Muscle of arm (tissue), 12 donors: ENCODE data around the gene PATJ. TPM values are rescaled to one million over a fixed set of nuclear protein-coding genes. Genes with fewer than 3 reads are reported as not detected.
A peak's percentile ranks its signal among the peaks of the same experiment; 100 is the strongest.

Experiments used
- DNase-seq: peaks from one replicate; pipeline ENCODE4 v3.0.0-alpha.2; 2013
- polyA plus RNA-seq, 12 donors: library from polyadenylated mRNA; unstranded; fragments of 120-200 nt; gene quantifications; one replicate each; pipeline ENCODE4 v1.2.1, GENCODE V29; 2013; ENCODE audit not compliant: insufficient read length in 12 of 12

PATJ gene
- polyA plus RNA-seq, 12 donors = 2.3 to 17.1 (median 4.1) TPM; not detected in 1

DNA sequence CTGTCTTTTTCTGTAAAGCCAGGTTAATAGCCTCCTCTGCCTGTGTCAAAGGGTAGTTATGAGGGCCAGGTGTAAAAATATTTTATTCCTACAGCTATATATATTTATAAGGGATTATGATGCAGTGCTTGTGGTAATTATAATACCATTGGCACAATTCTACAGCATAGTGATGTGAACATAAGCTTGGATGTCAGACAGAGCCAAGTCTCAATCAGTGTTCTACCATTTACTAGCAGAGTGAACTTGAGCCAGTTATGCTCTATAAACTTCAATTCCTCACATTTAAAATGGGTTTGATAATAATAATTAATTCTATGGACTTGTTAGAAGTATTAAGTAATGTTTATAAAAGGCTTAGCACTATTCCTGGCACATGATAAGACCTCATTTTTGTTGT, 300.9 kb downstream of the PATJ start:
- DNase-seq = no peak

DNA sequence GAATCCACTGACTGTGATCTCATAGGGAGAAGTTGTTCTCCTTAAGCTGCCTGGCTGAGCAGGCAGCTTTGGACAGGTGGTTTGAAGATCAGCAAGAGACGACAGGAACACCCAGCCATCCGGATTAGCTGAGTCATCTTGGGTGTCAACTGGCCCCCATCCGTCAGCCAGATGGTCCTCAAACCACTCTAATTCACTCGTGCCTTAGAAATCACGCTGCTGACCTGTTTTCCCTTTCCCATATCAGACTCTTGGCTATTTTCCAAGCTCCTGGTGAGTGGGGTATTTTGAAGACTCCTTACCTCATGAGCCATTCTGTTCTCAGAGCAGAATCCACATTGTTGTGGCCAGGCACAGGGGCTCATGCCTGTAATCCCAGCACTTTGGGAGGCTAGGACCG, 303.3 kb downstream of the PATJ start:
- DNase-seq = no peak

DNA sequence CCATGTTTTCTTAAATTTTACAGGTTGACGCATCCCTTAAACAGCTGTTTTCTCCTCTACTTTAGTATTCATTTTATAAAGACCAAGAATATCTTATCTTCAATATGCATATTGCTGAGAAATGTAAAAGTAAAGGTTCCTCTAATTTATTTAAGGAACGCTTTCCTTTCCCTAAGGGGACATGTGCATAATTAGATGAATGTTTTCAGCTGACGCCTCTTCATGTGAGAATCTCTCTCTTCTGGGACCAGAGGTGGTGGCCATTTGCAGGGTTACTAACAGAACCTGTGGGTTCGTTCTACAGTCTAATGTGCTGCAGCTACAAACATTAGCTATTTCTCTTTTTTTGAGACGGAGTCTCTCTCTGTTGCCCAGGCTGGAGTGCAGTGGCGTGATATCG, 304.6 kb downstream of the PATJ start:
- no peak for DNase-seq

DNA sequence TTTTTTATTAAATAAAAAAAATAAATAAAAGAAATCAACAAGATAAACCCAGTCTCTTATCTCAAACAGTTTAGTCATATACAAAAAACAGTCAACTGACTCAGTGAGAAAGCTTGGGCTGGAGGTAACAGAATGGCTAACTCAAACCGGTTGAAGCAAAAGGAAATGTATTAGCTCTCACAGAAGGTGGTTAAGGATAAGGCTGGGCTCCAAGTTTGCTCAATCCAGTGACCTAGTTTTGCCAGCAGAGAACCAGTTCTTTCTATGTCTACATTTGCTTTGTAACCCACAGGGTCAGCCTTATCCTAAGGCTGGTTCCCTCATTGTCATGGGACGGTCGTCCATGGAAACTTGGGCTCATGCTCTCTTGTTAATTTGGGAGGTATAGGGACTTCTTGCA, 307.9 kb downstream of the PATJ start:
- DNase-seq = no peak

DNA sequence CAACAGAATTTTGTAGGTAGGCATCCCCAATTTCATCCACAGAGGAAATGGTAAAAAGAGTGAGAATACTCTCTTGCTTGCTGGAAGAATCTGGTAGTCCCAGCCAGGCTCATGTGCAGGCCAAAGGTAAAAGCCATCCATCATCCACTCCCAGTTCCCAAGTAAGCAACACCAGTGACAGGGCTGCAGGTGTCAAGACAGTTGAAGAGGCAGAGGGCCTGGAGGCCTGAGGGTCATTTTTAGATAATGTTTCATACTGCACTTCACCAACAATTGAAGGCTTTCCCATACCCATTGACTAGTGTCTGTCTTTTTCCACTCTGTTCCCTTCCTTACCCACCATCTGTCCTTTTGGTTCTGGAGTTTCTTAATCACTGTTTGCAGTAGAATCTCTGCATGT, 310.7 kb downstream of the PATJ start:
- no peak for DNase-seq

DNA sequence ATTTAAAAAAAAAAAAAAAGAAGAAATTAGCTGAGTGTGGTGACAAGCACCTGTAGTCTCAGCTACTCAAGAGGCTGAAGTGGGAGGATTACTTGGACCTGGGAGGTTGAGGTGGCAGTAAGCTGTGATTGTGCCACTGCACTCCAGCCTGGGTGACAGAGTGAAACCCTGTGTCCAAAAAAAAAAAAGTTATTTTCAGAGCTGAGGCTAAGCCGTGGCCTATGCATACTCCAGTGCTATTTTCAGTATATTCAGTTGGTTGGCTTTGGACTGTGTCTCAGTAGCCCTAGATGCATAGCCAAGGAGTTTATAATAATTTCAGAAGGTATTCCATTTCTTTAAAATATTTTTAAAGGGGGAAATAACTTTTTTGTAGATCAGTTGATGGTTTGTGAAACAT, 311.9 kb downstream of the PATJ start:
- DNase-seq = no peak

DNA sequence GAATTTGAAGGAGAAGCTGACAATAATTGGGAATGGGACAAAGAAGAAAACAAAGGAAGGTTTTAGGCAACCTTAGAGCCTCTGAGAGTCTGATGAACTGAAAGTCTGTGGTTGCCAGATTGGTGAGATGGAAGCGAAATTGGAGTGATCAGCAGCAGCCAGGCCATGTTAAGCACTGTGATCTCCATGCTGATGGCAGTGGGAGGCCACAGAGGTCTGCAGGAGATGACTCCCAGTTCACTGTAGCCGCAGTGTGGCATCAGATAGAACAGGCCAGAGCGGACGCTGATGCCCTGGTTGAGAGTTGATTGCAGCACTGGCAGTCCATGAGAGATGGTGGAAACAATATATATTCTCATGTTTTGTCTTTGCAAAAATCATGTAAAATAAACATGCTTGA, 314.9 kb downstream of the PATJ start:
- no peak for DNase-seq

DNA sequence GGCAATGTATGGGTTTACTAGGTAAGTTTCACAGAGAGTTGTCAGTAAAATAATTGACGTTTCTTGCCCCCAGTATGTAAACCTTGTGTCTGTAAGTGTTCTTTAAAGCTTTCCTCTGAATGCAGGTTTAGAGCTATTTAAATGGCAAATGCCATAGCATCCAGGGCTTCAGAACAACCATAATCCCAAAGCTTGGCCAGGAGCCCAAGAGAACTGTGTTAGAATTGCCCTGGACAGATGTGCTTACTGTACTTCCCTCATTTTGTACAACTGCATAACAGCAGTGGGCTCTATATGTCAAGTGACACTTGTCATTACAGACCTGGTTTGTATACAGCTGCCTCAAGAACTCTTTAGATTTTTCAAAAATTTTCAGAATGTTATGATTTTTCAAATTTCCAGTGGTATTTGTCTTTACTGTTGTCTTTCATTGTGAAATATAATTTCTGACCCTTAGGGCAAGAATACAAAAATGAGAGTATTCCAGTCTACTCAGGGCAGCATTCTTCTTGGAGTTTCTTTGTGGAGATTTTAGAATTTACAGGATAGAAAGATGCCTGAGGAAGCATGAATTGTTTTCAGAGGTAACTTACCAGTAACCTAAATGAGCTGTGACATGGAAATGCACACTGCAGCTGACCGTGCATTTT, 315.5 kb downstream of the PATJ start:
- no peak for DNase-seq

DNA sequence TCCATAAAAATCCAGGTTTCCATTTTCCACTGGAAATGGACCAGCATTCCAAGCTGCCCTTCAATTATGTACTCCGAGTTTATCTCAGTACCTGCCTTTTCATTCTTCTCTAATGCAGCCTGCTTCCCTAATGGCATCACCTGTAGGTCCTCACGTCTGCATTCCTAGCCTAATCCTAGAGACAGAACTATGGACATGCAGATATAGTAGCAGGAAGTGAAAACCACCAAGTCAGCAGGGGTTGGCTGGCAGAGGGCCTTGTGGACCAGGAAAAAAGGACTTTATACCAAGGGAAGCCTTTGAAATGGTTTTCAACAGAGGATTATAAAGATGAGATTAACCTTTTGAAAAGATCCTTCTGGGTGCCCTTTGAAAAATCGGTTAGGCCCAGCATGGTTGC, 316.7 kb downstream of the PATJ start:
- no peak for DNase-seq

DNA sequence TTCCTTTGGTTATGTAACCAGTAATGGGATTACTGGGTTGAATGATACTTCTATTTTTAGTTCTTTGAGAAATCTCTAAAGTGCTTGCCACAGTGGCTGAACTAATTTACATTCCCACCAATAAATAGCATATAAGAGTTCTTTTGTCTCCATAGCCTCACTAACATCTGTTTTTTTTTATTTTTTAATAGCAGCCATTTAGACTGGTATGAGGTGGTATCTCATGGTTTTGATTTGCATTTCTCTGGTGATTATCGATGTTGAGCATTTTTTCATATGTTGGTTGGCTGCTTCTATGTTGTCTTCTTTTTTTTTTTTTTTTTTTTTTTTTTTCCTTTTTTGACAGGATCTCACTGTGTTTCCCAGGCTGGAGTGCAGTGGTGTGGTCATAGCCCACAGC, 319.8 kb downstream of the PATJ start:
- no peak for DNase-seq

DNA sequence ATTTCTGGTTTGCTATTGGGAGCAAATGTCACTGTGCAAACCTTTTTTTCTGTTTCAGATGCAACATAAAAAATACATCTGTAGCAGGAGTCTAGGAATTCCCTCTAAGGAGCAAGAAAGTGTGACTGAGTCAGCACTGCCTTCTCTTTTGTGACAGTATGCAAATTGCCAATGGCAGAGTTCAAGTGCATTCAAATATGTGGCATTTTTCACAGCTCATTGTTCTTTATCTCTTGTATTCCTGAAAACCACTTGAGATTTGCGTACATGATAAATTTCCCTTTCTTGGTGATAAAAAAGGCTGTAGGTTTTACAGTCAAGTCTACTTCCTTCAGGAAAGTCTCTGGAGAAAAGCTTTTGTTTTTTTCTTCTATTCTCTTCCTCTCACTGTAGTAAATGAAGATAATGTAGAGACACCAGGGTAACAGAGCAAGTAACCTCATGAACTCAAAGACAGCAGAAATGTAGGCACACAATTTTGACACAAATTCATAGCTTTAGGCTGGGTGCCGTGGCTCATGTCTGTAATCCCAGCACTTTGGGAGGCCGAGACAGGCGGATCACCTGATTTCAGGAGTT, 322.6 kb downstream of the PATJ start:
- DNase-seq = no peak

DNA sequence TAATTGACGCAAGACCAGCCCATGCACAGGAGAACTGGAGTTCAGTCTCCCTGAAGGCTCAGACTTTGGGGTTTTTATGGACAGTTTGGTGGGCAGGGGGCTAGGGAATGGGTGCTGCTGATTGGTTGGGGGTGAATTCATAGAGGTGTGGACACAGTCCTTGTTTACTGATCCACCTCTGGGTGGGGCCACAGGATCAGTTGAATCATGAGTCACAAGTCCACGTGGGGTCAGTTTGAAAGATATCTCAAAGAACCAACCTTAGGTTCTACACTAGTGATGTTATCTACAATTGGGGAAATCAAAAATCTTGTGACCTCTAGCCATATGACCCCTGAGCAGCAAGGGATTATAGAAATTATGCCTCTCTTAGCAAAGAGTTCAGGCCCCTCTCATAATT, 324.4 kb downstream of the PATJ start:
- DNase-seq = no peak

DNA sequence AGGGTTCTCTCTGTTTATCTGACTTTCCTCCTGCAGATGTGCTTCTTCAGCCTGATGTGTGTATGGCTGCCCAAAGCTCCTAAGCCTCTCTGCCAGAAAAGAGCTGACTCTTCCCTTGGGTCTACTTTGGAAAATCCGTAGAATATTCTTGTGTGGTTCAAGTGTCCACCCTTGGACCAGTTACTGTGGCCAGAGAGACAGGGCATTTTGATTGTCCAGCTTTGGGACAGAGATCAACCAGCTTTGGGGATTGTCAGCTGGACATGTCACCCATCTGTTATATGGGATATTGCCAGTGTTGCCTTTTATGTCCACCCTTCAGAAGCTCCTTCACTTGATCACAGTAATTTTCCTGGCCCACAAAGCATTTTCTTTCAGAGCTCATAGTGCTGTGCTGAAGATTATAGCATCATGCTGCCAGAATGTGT, 326.1 kb downstream of the PATJ start:
- DNase-seq = peak; percentile 63

DNA sequence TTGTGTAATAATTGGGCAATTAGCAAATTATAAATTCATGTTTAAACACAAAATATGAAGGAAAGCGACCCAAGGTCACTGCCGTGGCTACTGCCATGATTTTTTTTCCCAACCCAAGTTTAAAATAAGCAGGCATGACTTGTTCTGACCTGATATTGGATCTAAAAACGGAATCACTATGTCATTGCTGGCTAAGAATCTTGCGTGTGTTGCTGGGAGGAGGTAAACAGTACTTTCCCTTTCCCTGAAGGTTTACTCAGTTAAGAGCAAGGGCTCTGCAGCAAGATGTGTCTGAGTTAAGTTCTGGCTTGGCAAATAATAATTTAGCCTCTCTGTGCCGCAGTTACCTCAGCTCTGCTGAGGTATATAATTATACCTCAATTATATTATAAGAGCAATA, 326.7 kb downstream of the PATJ start:
- DNase-seq = peak; percentile 88

DNA sequence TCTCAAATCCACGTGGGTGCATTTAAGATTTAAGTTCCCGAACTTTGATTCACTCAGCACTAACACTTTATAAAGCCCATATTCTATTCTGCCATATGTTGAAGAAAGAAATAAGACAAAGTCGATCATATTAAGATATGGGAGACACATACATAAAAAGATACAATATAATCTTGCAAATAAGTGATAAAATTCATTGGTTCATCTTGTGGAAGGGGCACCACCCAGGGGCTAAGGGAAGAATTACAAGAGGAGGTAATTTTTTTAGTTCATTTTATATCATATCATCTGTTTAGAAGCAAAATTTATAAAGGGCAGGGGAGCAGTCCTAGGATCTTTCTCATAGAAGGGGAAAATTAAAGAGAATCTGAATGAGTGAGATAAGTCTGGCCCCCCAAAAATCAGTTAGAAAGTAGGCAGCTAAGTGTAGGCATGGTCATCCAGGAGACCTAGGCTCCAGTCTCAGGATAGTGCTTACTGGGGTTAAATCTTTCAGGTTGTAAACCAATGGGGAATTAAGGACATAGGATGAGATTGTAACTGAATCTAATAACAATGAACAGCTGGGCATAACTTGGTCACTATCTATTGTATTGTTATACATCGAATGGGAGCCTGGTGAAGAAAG, 328.2 kb downstream of the PATJ start:
- peak; percentile 23 for DNase-seq

DNA sequence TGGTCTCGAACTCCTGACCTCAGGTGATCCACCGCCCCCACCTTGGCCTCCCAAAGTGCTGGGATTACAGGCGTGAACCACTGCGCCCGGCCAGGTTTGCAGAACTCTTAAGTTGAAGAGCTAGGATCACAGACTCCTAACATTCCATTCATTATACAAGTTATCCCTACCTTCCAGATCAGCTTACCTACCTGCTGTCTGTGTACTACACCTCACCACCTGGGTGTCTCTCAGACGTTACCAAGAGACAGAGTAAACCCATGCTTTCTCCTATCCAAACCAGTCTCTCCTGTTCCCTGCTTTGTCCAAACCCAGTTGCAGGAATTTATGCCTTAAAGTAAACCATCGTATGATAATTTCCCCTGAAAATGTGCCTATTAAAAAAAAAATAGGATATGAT, 329.4 kb downstream of the PATJ start:
- DNase-seq = no peak

DNA sequence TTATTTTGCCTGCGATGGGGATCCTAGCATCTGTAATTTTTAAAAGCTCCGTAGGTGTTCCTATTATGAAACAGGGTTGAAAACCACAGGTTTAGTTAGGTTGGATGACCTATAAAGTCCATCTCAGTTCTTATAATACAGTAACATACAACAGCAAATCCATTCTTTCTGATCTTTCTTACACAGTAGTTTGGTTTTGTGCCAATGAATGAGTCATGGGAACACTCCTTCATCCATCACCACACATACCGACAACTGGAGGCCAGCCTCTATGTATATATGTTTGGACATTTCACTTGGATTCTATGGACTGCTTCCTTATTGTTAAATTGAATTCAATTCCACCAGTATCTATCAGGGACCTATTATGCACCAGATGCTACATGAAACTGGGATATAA, 334.0 kb downstream of the PATJ start:
- DNase-seq = peak; percentile 13

DNA sequence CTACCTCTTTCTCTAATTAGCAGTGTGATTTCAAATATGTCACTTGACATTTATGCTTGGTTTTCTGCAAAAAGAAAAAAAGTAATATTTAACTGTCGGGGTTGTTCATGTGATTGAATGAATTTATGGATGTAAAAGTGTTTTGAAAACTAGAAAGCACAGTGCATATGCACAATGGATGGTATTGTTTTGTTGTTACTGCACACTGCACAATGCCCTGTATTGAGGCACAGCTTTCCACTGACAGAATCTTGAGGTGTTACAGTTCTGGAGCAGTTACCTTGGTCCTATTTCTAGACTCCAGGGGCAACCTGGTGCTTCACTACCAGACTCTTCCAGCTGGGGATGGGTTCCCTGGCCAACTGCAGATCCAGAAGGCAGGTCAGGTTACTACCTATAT, 335.5 kb downstream of the PATJ start:
- no peak for DNase-seq

DNA sequence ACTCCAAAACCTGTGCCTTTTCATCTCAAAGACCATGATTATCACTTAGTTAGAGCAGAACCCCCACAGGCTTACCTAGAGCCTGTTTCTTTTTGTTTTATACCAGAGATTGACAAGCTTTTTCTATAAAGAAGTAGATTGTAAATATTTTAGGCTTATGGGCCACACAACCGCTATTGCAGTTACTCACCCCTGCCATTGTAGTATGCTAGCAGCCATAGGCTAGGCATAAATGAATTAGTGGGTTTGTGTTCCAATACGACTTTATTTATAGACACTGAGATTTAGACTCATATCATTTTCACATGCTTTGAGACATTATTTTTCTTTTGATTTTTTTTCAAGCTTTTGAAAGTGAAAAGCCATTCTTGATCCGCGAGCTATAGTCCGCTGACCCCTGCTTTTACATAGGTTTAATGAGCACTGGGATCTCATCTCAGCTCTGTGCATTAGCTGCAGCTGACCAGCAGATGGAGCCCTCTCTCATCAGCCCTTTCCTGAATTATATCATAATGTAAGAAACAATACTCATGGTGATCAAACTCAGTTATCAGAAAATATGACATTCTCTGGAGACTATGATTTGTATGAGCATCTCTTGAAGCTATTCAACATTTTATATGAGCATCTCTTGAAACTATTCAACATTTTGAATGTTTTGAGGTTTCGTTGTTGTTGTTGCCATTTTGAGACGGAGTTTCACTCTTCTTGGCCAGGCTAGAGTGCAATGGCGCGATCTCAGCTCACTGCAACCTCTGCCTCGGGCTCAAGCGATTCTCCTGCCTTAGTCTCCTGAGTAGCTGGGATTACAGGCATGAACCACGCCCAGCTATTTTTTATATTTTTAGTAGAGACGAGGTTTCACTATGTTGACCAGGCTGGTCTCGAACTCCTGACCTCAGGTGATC, 340.4 kb downstream of the PATJ start:
- DNase-seq = peak; percentile 36

DNA sequence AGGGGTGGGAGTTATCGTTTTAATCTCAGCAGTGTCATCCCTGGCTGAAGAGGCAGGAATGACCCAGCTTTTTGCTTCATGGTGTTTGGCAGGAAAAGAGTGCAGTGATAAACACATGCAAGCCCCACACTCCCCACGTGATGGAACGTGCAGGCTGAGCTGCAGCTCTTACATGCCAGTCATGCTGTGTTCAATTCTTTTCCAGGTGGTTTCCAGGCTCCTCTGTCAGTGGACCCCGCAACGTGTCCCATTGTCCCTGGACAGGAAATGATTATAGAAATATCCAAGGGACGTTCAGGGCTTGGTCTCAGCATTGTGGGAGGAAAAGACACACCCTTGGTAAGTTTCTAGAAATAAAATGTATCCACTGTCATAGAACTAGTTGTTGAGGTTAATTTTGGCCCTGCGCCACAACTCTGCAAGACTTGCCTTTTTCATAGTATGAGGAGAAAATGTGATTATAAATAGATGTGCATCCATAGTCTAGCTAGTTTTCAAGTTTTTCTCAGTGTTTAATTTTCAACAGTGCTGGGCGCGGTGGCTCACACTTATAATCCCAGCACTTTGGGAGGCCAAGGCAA, 342.1 kb downstream of the PATJ start:
- DNase-seq = peak; percentile 12

DNA sequence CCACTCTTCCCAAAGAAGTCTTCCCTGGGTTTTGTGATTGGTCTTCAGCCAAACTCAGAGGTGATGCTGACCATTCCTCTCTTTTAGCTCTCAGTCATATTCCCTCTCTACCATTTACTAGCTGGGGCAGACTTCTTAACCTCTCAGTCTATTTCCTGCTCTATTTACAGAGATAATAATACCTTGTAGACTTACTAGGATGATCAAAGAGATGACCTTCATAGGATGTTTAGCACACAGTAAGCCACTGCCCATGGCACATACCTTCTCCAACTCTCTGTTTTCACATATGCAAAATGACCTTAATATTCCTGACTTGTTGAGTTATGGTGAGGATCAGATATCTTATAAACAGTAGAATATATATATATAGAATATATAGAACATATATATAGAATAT, 346.2 kb downstream of the PATJ start:
- no peak for DNase-seq

DNA sequence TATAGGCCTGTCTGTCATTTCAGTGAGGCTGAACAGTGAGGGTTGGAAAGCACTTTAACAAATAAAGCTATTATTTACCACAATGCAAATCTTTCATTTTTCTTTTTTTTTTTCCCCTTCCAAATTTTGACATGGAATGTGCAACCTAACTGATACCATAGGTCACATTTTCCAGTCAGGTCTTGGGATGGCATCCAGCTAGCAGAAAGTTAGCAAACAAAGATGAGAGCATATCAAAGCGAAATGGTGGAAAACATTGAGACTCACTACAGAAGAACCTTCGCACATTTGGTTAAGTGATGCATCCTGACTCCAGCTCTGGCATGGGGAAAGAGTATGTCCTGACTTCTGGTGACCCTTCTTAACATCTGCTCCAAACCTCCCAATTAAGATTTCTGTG, 347.3 kb downstream of the PATJ start:
- no peak for DNase-seq
